ENCODE results near the gene TMEM125. TPM values are rescaled to one million over a fixed set of nuclear protein-coding genes. Genes with fewer than 3 reads are reported as not detected.
A peak's percentile ranks its signal among the peaks of the same experiment; 100 is the strongest.

Gene TMEM125
- total and polyA plus RNA-seq, 11 donors: 0.11 to 0.68 (median 0.29) TPM; not detected in 5

DNA sequence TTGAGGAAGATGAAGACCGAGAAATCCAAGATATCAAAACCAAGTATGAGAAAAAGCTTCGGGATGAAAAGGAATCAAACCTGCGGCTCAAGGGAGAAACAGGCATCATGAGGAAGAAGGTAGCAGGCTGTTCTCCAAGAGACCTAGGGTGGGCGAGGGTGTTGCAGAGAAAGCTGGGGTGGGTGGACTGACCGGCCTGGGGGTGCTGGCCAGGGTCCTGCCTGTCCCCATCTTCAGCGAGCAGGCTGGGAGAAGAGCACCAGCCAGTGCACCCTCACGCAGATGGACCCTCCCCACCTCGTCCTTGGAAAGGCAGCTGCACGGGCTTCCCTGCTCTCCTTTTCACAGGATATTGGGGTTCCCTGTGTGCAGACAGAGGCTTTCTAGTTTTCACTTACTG is 46.9 kb upstream of the TMEM125 start:
- Histone ChIP-seq H3K4me1 (peaks cover 0 to 3% (median 0%) of the 10 kb centered on the region in 12 donors), H3K9me3 (no peaks in the 10 kb centered on the region), H3K4me3 (no peak overlapping the region), H3K27me3 (no peaks in the 10 kb centered on the region), H3K36me3 (no peaks in the 10 kb centered on the region), H3K27ac (no peak overlapping the region)
- DNase-seq (no peak), ATAC-seq (no peak)
- TF ChIP-seq CTCF (IDR thresholded peaks at IDR 0.05): no peak
- no peak for TF ChIP-seq POLR2A (IDR thresholded peaks at IDR 0.05)
- intact Hi-C loops (cut with DNase I): loop anchor here in 1 of 10 donors (10.0 kb wide), 1 partner anchor 302 kb away; no protein-coding TSS in a partner anchor
- 78 to 87% (median 83%) methylated on average over 9 of the region's 9 CpGs for WGBS, 4 donors

GRCh38 chr1:43225168-43225567 is 44.6 kb upstream of the TMEM125 start:
- no peak overlapping the region for H3K27ac ChIP-seq
- H3K9me3 ChIP-seq: no peaks in the 10 kb centered on the region
- 61 to 72% (median 68%) methylated on average over 3 of the region's 3 CpGs for WGBS, 4 donors
- TF ChIP-seq POLR2A (IDR thresholded peaks at IDR 0.05) (no peak), CTCF (IDR thresholded peaks at IDR 0.05) (no peak)
- H3K4me3 ChIP-seq: no peak overlapping the region
- H3K36me3 ChIP-seq: no peaks in the 10 kb centered on the region
- DNase-seq (no peak), ATAC-seq (no peak)
- H3K27me3 ChIP-seq: no peaks in the 10 kb centered on the region
- peaks cover 0 to 4% (median 0%) of the 10 kb centered on the region in 12 donors for H3K4me1 ChIP-seq
- intact Hi-C loops (cut with DNase I): loop anchor here in 4 of 10 donors (5.0 to 10.0 kb wide), 4 partner anchors 192 to 427 kb away; partner anchors contain the start of gene KDM4A (in 1 of the 4)

- peaks cover 0 to 9% (median under 1%) of the 10 kb centered on the region in 12 donors for H3K4me1 ChIP-seq
- H3K9me3 ChIP-seq: no peaks in the 10 kb centered on the region
- DNase-seq (peak; percentile 74 to 87 (median 79)), ATAC-seq (peak; percentile 77 to 86 (median 83))
- 15 to 22% (median 17%) methylated on average over 7 to 10 of the region's 10 CpGs for WGBS, 4 donors
- no peaks in the 10 kb centered on the region for H3K27me3 ChIP-seq
- H3K36me3 ChIP-seq: no peaks in the 10 kb centered on the region
- TF ChIP-seq CTCF (IDR thresholded peaks at IDR 0.05) (peak; percentile 88 to 98 (median 94)), POLR2A (IDR thresholded peaks at IDR 0.05) (no peak)
- no peak overlapping the region for H3K4me3 ChIP-seq
- intact Hi-C loops (cut with DNase I): loop anchor here in 7 of 10 donors (1.0 to 10.0 kb wide), 8 partner anchors 156 to 425 kb away; partner anchors contain the start of gene KDM4A (in 1 of the 7)
- no peak overlapping the region for H3K27ac ChIP-seq
These were observed 42.5 kb upstream of the TMEM125 start for GRCh38 chr1:43227143-43227764.

All from heart left ventricle (tissue), 16 donors.